HFFc6 (cell line): ENCODE measurements around the gene GASK1B. TPM values are rescaled to one million over a fixed set of nuclear protein-coding genes. Genes with fewer than 3 reads are reported as not detected.

Experiments
- DNase-seq: peaks from one replicate; pipeline ENCODE4 v3.0.0-alpha.2; 2018
- H3K27ac Mint-ChIP-seq: 2 replicates; pipeline ENCODE4 v1.8.0; 2020; ENCODE audit warnings: mild to moderate bottlenecking, mixed read lengths
- H3K27me3 Mint-ChIP-seq: 2 replicates; pipeline ENCODE4 v1.8.0; 2021; ENCODE audit warnings: mild to moderate bottlenecking, moderate library complexity, mixed read lengths; ENCODE audit not compliant: insufficient read depth
- H3K36me3 Mint-ChIP-seq: 2 replicates; pipeline ENCODE4 v1.8.0; 2021; ENCODE audit warnings: low read depth, mixed read lengths
- H3K4me1 Mint-ChIP-seq: 2 replicates; pipeline ENCODE4 v1.8.0; 2020; ENCODE audit warnings: low read depth, mixed read lengths
- H3K4me3 Mint-ChIP-seq: 2 replicates; pipeline ENCODE4 v1.8.0; 2020; ENCODE audit warnings: mild to moderate bottlenecking, moderate library complexity, mixed read lengths
- H3K9me3 Mint-ChIP-seq: 2 replicates; pipeline ENCODE4 v1.8.0; 2020; ENCODE audit warnings: mild to moderate bottlenecking, mixed read lengths
- total RNA-seq, 6 experiments: library from RNA; stranded (reverse); fragmentation: NEBNext Ultra II Directional; extraction: Animal tissue kit (Norgen Biotek cat#: 25700); gene quantifications; 2 replicates in 1 of 6; 3 replicates in 5 of 6; pipeline ENCODE4 v1.2.3, GENCODE V29; 2021
- TF ChIP-seq, protein P1 (sequence below): fragments of 200-600 bp; sonication (generic); IDR thresholded peaks from 2 replicates; pipeline ENCODE4 v1.5.0; 2021; ENCODE audit warnings: antibody characterized with exemption, mild to moderate bottlenecking

Gene GASK1B
- total RNA-seq, 6 experiments from 2014 or later = 1.7 to 8.5 (median 6.9) TPM

DNA sequence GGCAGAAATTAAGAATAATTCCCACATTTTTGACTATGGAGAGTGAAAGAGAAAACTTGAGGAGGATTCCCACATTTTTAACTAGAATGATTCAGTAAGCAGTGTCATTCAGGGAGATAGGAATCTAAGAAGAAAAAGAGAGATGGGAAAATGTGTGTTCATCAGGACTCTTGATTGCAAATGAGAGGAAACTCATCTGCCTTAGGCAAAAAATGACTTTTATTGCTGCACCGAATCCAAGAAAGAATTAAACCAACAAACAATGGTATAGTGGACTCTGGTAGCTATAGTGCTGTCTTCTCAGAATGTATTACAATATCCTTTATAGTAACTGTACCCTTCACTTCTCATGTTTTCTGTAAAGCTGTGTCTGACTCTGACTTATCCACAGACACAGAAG lies 22.5 kb upstream of the GASK1B start:
- TF ChIP-seq, protein P1, sequence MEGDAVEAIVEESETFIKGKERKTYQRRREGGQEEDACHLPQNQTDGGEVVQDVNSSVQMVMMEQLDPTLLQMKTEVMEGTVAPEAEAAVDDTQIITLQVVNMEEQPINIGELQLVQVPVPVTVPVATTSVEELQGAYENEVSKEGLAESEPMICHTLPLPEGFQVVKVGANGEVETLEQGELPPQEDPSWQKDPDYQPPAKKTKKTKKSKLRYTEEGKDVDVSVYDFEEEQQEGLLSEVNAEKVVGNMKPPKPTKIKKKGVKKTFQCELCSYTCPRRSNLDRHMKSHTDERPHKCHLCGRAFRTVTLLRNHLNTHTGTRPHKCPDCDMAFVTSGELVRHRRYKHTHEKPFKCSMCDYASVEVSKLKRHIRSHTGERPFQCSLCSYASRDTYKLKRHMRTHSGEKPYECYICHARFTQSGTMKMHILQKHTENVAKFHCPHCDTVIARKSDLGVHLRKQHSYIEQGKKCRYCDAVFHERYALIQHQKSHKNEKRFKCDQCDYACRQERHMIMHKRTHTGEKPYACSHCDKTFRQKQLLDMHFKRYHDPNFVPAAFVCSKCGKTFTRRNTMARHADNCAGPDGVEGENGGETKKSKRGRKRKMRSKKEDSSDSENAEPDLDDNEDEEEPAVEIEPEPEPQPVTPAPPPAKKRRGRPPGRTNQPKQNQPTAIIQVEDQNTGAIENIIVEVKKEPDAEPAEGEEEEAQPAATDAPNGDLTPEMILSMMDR = no peak
- DNase-seq = no peak
- Mint-ChIP-seq H3K4me3 (no peak overlapping the region), H3K27me3 (peaks cover 13% of the 10 kb centered on the region; the same call in 1 of the 2 replicates), H3K27ac (no peak overlapping the region), H3K4me1 (no peaks in the 10 kb centered on the region; the same call in 1 of the 2 replicates), H3K36me3 (no peaks in the 10 kb centered on the region), H3K9me3 (no peaks in the 10 kb centered on the region)

DNA sequence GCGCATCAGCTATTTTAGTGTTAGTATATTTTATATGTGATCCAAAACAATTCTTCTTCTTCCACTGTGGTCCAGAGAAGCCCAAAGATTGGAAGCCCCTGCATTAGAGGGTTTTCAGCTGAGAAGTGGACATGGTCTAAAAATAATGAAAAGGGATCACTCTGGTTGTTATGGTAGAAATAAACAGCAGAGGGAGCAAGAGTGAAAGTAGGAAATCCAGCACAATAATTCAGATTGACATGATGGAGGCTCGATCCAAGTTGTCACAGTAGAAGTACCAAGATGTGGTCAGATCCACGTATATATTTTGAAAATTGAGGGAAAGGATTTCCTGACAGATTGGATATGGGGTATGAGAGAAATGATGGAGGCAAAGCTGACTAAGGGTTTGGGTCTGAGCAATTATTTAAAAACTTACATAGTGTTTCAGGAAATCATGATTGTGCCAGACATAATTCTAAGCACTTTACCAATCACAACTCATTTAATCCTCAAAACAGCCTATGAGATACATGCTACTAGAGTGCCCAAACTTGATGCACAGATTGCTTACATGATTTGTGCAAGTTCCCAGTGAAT lies 20.4 kb upstream of the GASK1B start:
- no peaks in the 10 kb centered on the region for H3K9me3 Mint-ChIP-seq
- TF ChIP-seq, protein P1 = peak; percentile 78
- no peak overlapping the region for H3K27ac Mint-ChIP-seq
- no peak overlapping the region for H3K4me3 Mint-ChIP-seq
- DNase-seq = peak; percentile 33
- no peaks in the 10 kb centered on the region for H3K36me3 Mint-ChIP-seq
- no peaks in the 10 kb centered on the region; the same call in 1 of the 2 replicates for H3K4me1 Mint-ChIP-seq
- peaks cover 5% of the 10 kb centered on the region; the same call in 1 of the 2 replicates for H3K27me3 Mint-ChIP-seq

DNA sequence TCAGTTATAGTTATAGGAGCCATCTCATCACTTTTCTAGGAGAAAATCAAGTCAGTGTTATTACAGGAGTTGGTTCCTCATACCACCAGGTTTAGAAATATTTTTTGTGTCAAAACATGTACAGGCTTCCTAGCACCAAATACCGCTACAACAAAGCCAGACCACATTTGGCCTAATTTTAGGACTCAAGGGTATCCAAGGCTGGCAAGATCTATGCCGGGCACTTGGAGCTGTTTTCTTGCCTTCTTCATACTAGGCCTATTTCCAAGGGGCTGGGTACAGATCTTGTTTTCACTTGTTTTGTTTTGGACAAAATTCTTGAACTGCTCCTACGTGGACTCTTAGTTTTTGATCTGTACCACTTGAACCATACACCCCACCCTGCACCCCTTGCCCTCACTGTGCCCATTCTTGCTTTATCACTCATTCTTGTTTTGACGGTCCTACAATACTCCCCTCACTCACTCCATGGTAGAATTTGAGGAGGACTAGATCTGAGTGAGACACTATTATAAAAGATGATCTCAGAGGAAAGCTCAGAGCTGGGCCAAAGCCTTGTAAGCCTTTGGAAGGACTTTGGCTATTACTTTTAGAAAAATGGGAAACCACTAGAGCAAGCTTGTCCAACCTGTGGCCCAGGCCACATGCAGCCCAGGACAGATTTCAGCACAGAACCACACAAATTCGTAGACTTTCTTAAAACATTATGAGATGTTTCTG lies 19.8 kb upstream of the GASK1B start:
- H3K36me3 Mint-ChIP-seq = no peaks in the 10 kb centered on the region
- H3K27ac Mint-ChIP-seq = no peak overlapping the region
- no peak for DNase-seq
- H3K4me1 Mint-ChIP-seq = no peaks in the 10 kb centered on the region; the same call in 1 of the 2 replicates
- TF ChIP-seq, protein P1 = no peak
- no peaks in the 10 kb centered on the region for H3K9me3 Mint-ChIP-seq
- H3K27me3 Mint-ChIP-seq = peaks cover 4% of the 10 kb centered on the region; the same call in 1 of the 2 replicates
- H3K4me3 Mint-ChIP-seq = no peak overlapping the region

DNA sequence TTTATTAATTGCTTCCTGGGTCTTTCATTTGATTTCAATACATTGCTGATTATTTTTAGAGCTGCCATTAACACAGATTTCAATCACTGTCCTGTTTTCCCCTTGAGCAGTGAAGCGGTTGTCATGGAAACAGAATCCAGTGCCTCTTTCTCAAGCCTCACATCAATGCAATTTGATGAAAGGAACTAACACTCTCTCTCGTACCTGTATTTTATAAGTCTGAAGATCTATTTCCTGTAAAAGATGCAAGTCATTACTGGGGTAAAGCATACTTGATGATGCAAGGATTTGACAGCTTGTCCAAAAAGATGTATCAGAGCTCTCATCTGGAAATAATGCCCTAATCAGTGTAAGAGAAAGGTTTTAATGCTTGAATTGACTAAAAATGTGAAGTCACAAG lies 17.9 kb upstream of the GASK1B start:
- Mint-ChIP-seq H3K4me1 (no peaks in the 10 kb centered on the region; the same call in 1 of the 2 replicates), H3K27me3 (peaks cover 7% of the 10 kb centered on the region), H3K9me3 (no peaks in the 10 kb centered on the region), H3K36me3 (no peaks in the 10 kb centered on the region), H3K4me3 (no peak overlapping the region), H3K27ac (no peak overlapping the region)
- DNase-seq = no peak
- TF ChIP-seq, protein P1 = no peak

DNA sequence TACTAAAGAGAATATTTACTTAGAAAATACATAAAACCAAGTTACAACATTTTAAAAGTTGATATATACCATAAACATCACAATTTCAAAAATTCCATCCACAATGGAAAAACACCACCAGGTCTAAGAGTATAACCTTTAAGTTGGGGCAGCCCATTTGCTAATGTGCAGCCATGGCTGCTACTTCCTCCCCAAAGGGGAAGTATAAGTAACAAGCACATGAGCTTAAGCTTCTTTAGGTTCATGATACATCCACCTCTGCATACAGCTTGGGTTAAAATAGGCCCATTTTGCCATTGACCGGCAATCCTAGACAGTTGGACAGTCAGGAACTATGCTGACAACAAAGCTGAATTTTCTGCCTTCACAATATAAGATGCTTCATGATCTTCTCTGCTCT lies 16.6 kb upstream of the GASK1B start:
- peaks cover 5% of the 10 kb centered on the region for H3K27me3 Mint-ChIP-seq
- H3K4me3 Mint-ChIP-seq = no peak overlapping the region
- H3K9me3 Mint-ChIP-seq = no peaks in the 10 kb centered on the region
- H3K4me1 Mint-ChIP-seq = no peaks in the 10 kb centered on the region; the same call in 1 of the 2 replicates
- H3K36me3 Mint-ChIP-seq = no peaks in the 10 kb centered on the region
- no peak overlapping the region for H3K27ac Mint-ChIP-seq
- DNase-seq = no peak
- TF ChIP-seq, protein P1 = no peak
